GM21786 (cell line): ENCODE measurements around the gene KLHL9.

Source experiments
- ATAC-seq: cut with Tn5 transposase; IDR thresholded peaks from one replicate; pipeline ENCODE4 v1.9.1; 2021; ENCODE audit not compliant: unreplicated experiment

The KLHL9 gene

GRCh38 chr9:21317956-21318923 lies 17.0 kb downstream of the KLHL9 start:
- ATAC-seq: peak; percentile 59

- no peak for ATAC-seq
Observed at GRCh38 chr9:21316860-21317259, 18.3 kb downstream of the KLHL9 start.

- ATAC-seq: no peak
Observed at GRCh38 chr9:21316032-21316842, 19.0 kb downstream of the KLHL9 start.

- no peak for ATAC-seq
Observed at GRCh38 chr9:21314152-21314551, 21.1 kb downstream of the KLHL9 start.

GRCh38 chr9:21311889-21312288 lies 23.3 kb downstream of the KLHL9 start:
- ATAC-seq: no peak

- no peak for ATAC-seq
Observed at GRCh38 chr9:21305213-21305612, 30.0 kb downstream of the KLHL9 start, which contains the start of gene IFNA5. TSS of gene IFNA5 (minus strand) at chr9:21305313. CDS start at chr9:21305256, 57 bp downstream.

- no peak for ATAC-seq
Observed at GRCh38 chr9:21295992-21296391, 39.2 kb downstream of the KLHL9 start.

GRCh38 chr9:21294904-21295538 lies 40.2 kb downstream of the KLHL9 start:
- peak; percentile 68 for ATAC-seq

- ATAC-seq: peak; percentile 59
Observed at GRCh38 chr9:21294364-21294774, 40.8 kb downstream of the KLHL9 start.

- no peak for ATAC-seq
Observed at GRCh38 chr9:21289848-21290247, 45.4 kb downstream of the KLHL9 start.

GRCh38 chr9:21287280-21287679 lies 47.9 kb downstream of the KLHL9 start:
- no peak for ATAC-seq

GRCh38 chr9:21286659-21287058 lies 48.5 kb downstream of the KLHL9 start:
- ATAC-seq: no peak

GRCh38 chr9:21286099-21286498 lies 49.1 kb downstream of the KLHL9 start:
- ATAC-seq: no peak

GRCh38 chr9:21281275-21281674 lies 53.9 kb downstream of the KLHL9 start:
- no peak for ATAC-seq
